Measurements from ENCODE around the gene DPP10. TPM values are rescaled to one million over a fixed set of nuclear protein-coding genes. Genes with fewer than 3 reads are reported as not detected.

The DPP10 gene
- total RNA-seq, 4 donors from 2014 or later, result 0.13 to 2.8 (median 0.48) TPM; not detected in 1

DNA sequence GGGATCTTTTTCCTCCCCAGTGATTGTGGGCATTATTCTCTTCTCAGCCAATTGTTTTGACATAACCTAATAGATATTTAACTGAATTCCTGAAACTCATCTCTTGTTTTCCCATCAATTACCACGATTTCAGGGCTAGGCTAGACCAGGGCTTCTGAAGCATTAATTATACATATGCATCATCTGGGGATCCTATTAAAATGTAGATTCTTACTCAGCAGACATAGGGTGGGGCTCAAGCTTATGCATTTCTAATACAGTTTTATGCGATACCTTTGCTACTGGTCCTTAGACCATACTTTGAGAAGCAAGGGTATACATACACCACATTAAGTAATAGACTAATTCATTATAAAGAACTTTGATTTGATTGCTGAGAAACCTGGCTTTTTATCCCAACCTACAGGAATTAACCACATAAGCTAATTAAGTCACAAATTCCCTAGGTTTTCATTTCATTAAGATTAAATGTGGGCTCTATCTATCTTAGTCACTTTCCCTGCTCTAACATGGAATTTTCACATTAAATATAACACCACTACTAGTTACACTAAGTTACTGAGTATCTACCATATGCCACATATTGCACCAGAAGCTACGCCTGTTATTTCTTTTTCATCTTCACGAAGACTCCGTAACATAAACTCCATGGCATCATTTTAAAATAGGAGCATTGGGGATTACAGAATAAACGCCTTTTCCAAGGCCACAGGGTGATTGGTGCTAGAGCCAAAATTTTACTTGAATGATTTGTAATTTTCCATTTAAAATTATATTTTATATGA is 417.5 kb downstream of the DPP10 start:
- no peak for TF ChIP-seq CTCF (IDR thresholded peaks at IDR 0.05)
- ATAC-seq (ENCODE audit: low FRiP score), result no peak
- no peak for DNase-seq (ENCODE audit: low spot score)

DNA sequence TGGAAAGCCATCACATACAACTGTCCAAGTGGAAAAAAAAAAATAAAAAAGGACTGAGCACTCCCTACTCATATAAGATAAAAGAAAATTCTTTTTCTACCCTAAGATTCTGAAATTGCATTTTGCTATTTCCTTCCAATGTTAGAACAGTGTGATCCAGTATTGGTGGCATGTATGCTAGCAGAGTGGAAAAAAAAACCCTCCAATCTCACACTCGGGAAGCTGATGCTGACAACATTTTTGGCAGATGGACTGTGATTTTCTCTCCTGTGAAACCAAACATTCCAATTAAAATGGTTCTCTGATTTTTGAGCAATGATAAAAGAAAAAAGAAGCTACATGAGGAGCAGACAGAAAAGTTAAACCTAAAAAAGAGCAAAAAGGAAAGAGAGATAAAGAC is 419.8 kb downstream of the DPP10 start:
- no peak for ATAC-seq (ENCODE audit: low FRiP score)
- TF ChIP-seq CTCF (IDR thresholded peaks at IDR 0.05), result no peak
- DNase-seq (ENCODE audit: low spot score), result no peak

DNA sequence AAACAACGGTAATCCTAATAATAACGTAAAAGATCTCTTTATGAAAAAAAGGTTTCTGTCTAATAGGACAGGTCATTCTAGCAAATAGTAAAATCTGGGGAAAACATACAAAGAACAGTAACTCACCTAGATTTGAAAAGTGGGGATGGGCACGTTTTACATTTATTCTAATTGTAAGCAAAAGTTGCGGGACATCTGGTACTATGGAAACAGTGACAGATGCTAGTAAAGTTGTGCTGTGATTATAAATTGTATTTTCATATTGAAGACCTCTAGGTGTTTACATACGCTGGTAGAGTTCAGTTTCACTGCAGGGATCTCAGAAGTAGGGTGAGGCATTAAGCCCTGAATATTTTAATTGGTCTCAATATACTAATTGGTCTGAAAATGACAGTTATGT is 422.5 kb downstream of the DPP10 start:
- ATAC-seq (ENCODE audit: low FRiP score) (no peak), DNase-seq (ENCODE audit: low spot score) (no peak)
- no peak for TF ChIP-seq CTCF (IDR thresholded peaks at IDR 0.05)

GRCh38 chr2:114880046-114880445 is 437.6 kb downstream of the DPP10 start:
- no peak for TF ChIP-seq CTCF (IDR thresholded peaks at IDR 0.05)
- no peak for ATAC-seq (ENCODE audit: low FRiP score)
- DNase-seq (ENCODE audit: low spot score), result no peak

- ATAC-seq (ENCODE audit: low FRiP score) (no peak), DNase-seq (ENCODE audit: low spot score) (no peak)
- TF ChIP-seq CTCF (IDR thresholded peaks at IDR 0.05), result no peak
Observed at GRCh38 chr2:114919985-114920384, 477.5 kb downstream of the DPP10 start.

DNA sequence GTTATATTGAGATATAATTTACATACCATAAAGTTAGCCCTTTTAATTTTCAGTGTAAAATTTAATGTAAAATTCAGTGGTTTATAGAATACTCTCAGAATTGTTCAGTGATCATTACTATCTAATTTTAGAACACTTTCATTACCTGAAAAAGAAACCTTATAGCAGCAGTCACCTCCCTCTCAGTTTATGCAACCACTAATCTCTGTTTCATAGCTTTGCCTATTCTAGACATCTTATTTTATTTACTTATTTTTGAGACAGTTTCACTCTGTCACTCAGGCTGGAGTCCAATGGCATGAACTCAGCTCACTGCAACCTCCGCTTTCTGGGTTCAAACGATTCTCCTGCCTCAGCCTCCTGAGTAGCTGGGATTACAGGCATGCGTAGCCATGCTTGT is 479.6 kb downstream of the DPP10 start:
- ATAC-seq (ENCODE audit: low FRiP score), result no peak
- TF ChIP-seq CTCF (IDR thresholded peaks at IDR 0.05), result no peak
- DNase-seq (ENCODE audit: low spot score), result no peak

Data from omental fat pad (tissue), 4 donors.